Calu3 (cell line): ENCODE results near the gene KAT5. TPM values are rescaled to one million over a fixed set of nuclear protein-coding genes. Genes with fewer than 3 reads are reported as not detected.

Experiments
- BruUV-seq: library from RNA; stranded (reverse); fragments of 400-500 nt; replicated peaks from 2 replicates; lab custom pipeline; 2021; lab: Mats Ljungman, UMichigan
- CTCF ChIA-PET: fragments of 300-600 bp; sonication (Branson Sonifier 250); formaldehyde crosslinking; loops from one replicate; lab custom pipeline; 2022; ENCODE audit warnings: antibody characterized with exemption; lab: Charles Lee
- DNase-seq: peaks from one replicate; pipeline ENCODE4 v3.0.0; 2022
- H3K27ac Mint-ChIP-seq: one replicate; pipeline ENCODE4 v1.8.0; 2022; ENCODE audit warnings: mixed read lengths; ENCODE audit not compliant: unreplicated experiment
- H3K27me3 Mint-ChIP-seq: one replicate; pipeline ENCODE4 v1.8.0; 2022; ENCODE audit warnings: mixed read lengths; ENCODE audit not compliant: unreplicated experiment
- H3K36me3 Mint-ChIP-seq: one replicate; pipeline ENCODE4 v1.8.0; 2022; ENCODE audit warnings: mild to moderate bottlenecking, moderate library complexity, mixed read lengths; ENCODE audit not compliant: insufficient read depth, unreplicated experiment
- H3K4me1 Mint-ChIP-seq: one replicate; pipeline ENCODE4 v1.8.0; 2022; ENCODE audit warnings: mild to moderate bottlenecking, low read depth, mixed read lengths; ENCODE audit not compliant: unreplicated experiment
- H3K4me3 Mint-ChIP-seq: one replicate; pipeline ENCODE4 v1.8.0; 2022; ENCODE audit warnings: mild to moderate bottlenecking, low read depth, moderate library complexity, mixed read lengths; ENCODE audit not compliant: unreplicated experiment
- H3K9me3 Mint-ChIP-seq: one replicate; pipeline ENCODE4 v1.8.0; 2022; ENCODE audit warnings: low read depth, mixed read lengths; ENCODE audit not compliant: unreplicated experiment
- CTCF ChIP-seq: fragments of 200-600 bp; IDR thresholded peaks from one replicate; pipeline ENCODE4 v1.8.0; 2022; ENCODE audit warnings: antibody characterized with exemption; ENCODE audit not compliant: unreplicated experiment
- intact Hi-C: fragments of 100-400 bp; cut with micrococcal nuclease; formaldehyde crosslinking; loops from one replicate; pipeline ENCODE4 v1.10.0; 2022; ENCODE audit not compliant: unreplicated experiment
- total RNA-seq: library from RNA; stranded (reverse); gene quantifications from 2 replicates; pipeline ENCODE4 v1.2.3, GENCODE V29; 2022

The KAT5 gene
- total RNA-seq, 1 experiment from 2014 or later: 50.9 TPM

GRCh38 chr11:65692367-65692766 is 19.7 kb upstream of the KAT5 start:
- intact Hi-C loops: no loop called here
- Mint-ChIP-seq H3K36me3 (no peaks in the 10 kb centered on the region), H3K4me3 (no peak overlapping the region), H3K27ac (no peak overlapping the region), H3K27me3 (no peaks in the 10 kb centered on the region), H3K9me3 (no peaks in the 10 kb centered on the region), H3K4me1 (peaks cover 17% of the 10 kb centered on the region)
- CTCF ChIA-PET: no interaction called here
- no peak for TF ChIP-seq CTCF
- no TSS peak for BruUV-seq
- DNase-seq: no peak

DNA sequence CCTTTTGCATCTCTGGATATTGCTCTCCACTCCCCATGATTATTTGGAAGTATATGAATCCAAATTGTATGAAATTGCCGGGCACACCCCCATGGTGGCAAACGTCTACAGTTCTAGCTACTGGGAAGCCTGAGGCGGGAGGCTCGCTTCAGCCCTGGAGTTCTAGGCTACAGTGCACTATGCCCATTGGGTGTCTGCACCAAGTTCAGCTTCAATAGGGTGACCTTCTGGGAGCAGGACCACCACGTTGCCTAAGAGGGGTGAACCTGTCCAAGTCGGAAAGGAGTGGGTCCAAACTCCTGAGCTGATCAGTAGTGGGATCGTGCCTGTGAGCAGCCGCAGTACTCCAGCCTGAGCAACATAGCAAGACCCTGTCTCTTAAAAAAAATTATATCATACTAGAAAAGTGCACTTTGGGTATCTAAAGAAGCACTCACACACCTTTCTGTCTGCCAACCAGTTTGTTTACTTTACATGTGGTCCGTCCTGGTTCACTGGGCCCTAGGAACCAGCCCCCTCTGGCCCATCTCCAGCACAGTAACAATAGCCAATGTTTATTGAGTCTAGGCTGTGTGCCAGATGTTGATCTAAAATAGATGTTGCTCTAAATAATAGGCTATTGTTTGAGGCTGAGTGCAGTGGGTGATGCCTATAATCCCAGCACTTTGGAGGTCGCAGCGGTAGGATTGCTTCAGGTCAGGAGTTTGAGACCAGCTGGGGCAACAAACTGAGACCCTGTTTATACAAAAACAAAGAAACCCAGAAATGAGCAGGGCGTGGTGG is 16.4 kb upstream of the KAT5 start:
- intact Hi-C loops: no loop called here

DNA sequence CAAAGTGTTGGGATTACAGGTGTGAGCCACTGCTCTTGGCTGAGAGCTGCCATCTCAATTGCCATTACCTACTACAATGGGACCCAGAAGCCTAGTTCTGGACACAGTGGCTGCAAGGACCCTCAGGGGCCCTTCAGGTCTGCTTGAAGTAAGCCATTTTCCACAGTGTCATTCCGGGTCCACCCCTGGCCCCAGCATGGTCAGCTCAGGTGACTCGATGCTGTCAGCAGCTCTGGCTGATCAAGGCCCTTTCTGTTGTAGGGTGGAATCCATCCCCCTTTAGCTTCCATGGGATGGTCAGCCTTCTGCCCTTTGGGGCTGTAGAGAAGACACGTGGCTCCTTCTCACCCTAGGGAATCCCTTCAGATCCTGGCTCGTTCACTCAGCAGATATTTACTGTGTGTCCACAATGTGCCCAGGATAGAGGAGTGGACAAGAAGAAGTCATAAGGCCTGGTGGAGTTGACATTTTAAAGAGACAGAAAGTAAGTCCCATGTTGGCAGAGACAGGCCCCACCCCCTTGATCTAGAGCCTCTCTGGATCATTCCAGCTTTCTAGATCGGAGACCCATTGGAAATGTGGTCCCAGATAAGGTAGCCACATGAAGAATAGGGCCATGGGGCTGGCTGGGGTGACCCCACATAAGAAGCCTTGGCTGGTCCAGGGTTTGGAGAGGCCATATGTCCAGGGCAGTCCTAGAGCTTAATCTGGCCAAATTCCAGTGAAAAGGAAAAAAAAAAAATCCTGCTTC is 15.1 kb upstream of the KAT5 start:
- H3K4me1 Mint-ChIP-seq: peaks cover 17% of the 10 kb centered on the region
- H3K36me3 Mint-ChIP-seq: no peaks in the 10 kb centered on the region
- intact Hi-C loops: no loop called here
- H3K27me3 Mint-ChIP-seq: peaks cover 33% of the 10 kb centered on the region
- no peaks in the 10 kb centered on the region for H3K9me3 Mint-ChIP-seq
- TF ChIP-seq CTCF: no peak
- no peak overlapping the region for H3K4me3 Mint-ChIP-seq
- no TSS peak for BruUV-seq
- CTCF ChIA-PET: interaction anchor here (0.6 to 0.7 kb wide), 2 partner anchors 103 to 586 kb away, joined by 4 to 6 read pairs; no protein-coding TSS in a partner anchor
- H3K27ac Mint-ChIP-seq: no peak overlapping the region
- DNase-seq: no peak

More for the DNA sequence above, 16.4 kb upstream of the KAT5 start:
- Mint-ChIP-seq H3K4me3 (no peak overlapping the region), H3K9me3 (no peaks in the 10 kb centered on the region), H3K36me3 (no peaks in the 10 kb centered on the region), H3K27me3 (peaks cover 31% of the 10 kb centered on the region), H3K27ac (no peak overlapping the region), H3K4me1 (peaks cover 17% of the 10 kb centered on the region)
- DNase-seq: peak; percentile 81
- TF ChIP-seq CTCF: no peak
- CTCF ChIA-PET: no interaction called here
- no TSS peak for BruUV-seq

GRCh38 chr11:65698205-65698604 is 13.8 kb upstream of the KAT5 start:
- Mint-ChIP-seq H3K36me3 (no peaks in the 10 kb centered on the region), H3K27ac (no peak overlapping the region), H3K4me1 (peaks cover 17% of the 10 kb centered on the region), H3K27me3 (peaks cover 33% of the 10 kb centered on the region), H3K9me3 (no peaks in the 10 kb centered on the region), H3K4me3 (no peak overlapping the region)
- TF ChIP-seq CTCF: no peak
- CTCF ChIA-PET: interaction anchor here (0.7 kb wide), 1 partner anchor 41 kb away, joined by 3 read pairs; no protein-coding TSS in a partner anchor
- BruUV-seq: no TSS peak
- DNase-seq: no peak
- intact Hi-C loops: no loop called here
